Sigmoid colon (tissue), 4 donors: ENCODE results near the gene CCNB3.

Experiments used
- CTCF ChIP-seq, 4 experiments: fragments of 450-650 bp in 3 of 4; fragments of 200-600 bp in 1 of 4; IDR thresholded peaks; one replicate each; pipeline ENCODE4 v1.5.1; 2016 to 2019; ENCODE audit warnings: antibody characterized with exemption in 4 of 4, mild to moderate bottlenecking in 3 of 4, moderate library complexity in 2 of 4
- EP300 ChIP-seq, 4 donors: sonication (generic); formaldehyde crosslinking; IDR thresholded peaks; one replicate each; pipeline ENCODE4 v1.6.1; 2017; ENCODE audit warnings: antibody characterized with exemption in 4 of 4
- POLR2A ChIP-seq, 2 donors: fragments of 450-650 bp; IDR thresholded peaks; one replicate each; pipeline ENCODE4 v1.6.1; 2016; ENCODE audit warnings: antibody characterized with exemption in 2 of 2, mild to moderate bottlenecking in 2 of 2, moderate library complexity in 2 of 2
- POLR2AphosphoS5 ChIP-seq, 4 donors: sonication (generic); formaldehyde crosslinking; IDR thresholded peaks; one replicate each; pipeline ENCODE4 v1.6.1; 2017; ENCODE audit warnings: antibody characterized with exemption in 4 of 4

GRCh38 chrX:50183891-50184290 lies 20.7 kb upstream of the CCNB3 start:
- no peak for TF ChIP-seq CTCF (IDR thresholded peaks at IDR 0.05)
- no peak for TF ChIP-seq POLR2AphosphoS5 (IDR thresholded peaks at IDR 0.05)
- TF ChIP-seq POLR2A (IDR thresholded peaks at IDR 0.05) = no peak
- no peak for TF ChIP-seq EP300 (IDR thresholded peaks at IDR 0.05)
